HEK293 (cell line): Measurements from ENCODE around the gene LRIT3.
A peak's percentile ranks its signal among the peaks of the same experiment; 100 is the strongest.

Source experiments
- GLI4 ChIP-seq: fragments of 450-650 bp; formaldehyde crosslinking; IDR thresholded peaks from 2 replicates; pipeline ENCODE4 v1.5.1; 2016; ENCODE audit warnings: missing biosample characterization, missing genetic modification characterization
- REPIN1 ChIP-seq: fragments of 450-650 bp; formaldehyde crosslinking; IDR thresholded peaks from 2 replicates; pipeline ENCODE4 v1.5.1; 2017; ENCODE audit warnings: missing biosample characterization, missing genetic modification characterization, low read depth
- SCRT1 ChIP-seq: fragments of 450-650 bp; formaldehyde crosslinking; IDR thresholded peaks from 2 replicates; pipeline ENCODE4 v1.5.1; 2016; ENCODE audit warnings: missing biosample characterization, missing genetic modification characterization, borderline replicate concordance
- TRIM28 ChIP-seq: IDR thresholded peaks from 2 replicates; pipeline ENCODE4 v1.6.1; 2011; ENCODE audit warnings: low read length, control low read depth, borderline replicate concordance
- YY1 ChIP-seq: fragments of 450-650 bp; formaldehyde crosslinking; IDR thresholded peaks from 2 replicates; pipeline ENCODE4 v1.5.1; 2018; ENCODE audit warnings: missing biosample characterization, missing genetic modification characterization
- ZBTB17 ChIP-seq: fragments of 450-650 bp; formaldehyde crosslinking; IDR thresholded peaks from 2 replicates; pipeline ENCODE4 v1.5.1; 2016; ENCODE audit warnings: missing biosample characterization, missing genetic modification characterization
- ZBTB20 ChIP-seq: fragments of 450-650 bp; formaldehyde crosslinking; IDR thresholded peaks from 2 replicates; pipeline ENCODE4 v1.5.1; 2016; ENCODE audit warnings: missing biosample characterization, missing genetic modification characterization
- ZFP3 ChIP-seq: fragments of 450-650 bp; formaldehyde crosslinking; IDR thresholded peaks from 2 replicates; pipeline ENCODE4 v1.5.1; 2016; ENCODE audit warnings: low read depth, missing biosample characterization, missing genetic modification characterization
- ZNF10 ChIP-seq: fragments of 450-650 bp; formaldehyde crosslinking; IDR thresholded peaks from 2 replicates; pipeline ENCODE4 v1.5.1; 2017; ENCODE audit warnings: missing biosample characterization, missing genetic modification characterization
- ZNF2 ChIP-seq: fragments of 450-650 bp; formaldehyde crosslinking; IDR thresholded peaks from 2 replicates; pipeline ENCODE4 v1.5.1; 2016; ENCODE audit warnings: missing biosample characterization, missing genetic modification characterization
- ZNF202 ChIP-seq: fragments of 450-650 bp; formaldehyde crosslinking; IDR thresholded peaks from 2 replicates; pipeline ENCODE4 v1.5.1; 2016; ENCODE audit warnings: missing biosample characterization, missing genetic modification characterization, borderline replicate concordance
- ZNF423 ChIP-seq: fragments of 450-650 bp; formaldehyde crosslinking; IDR thresholded peaks from 2 replicates; pipeline ENCODE4 v1.5.1; 2016; ENCODE audit warnings: missing biosample characterization, missing genetic modification characterization
- ZNF585B ChIP-seq: fragments of 450-650 bp; formaldehyde crosslinking; IDR thresholded peaks from 2 replicates; pipeline ENCODE4 v1.5.1; 2016; ENCODE audit warnings: missing biosample characterization, missing genetic modification characterization
- ZNF610 ChIP-seq: fragments of 450-650 bp; formaldehyde crosslinking; IDR thresholded peaks from 2 replicates; pipeline ENCODE4 v1.5.1; 2016; ENCODE audit warnings: missing biosample characterization, missing genetic modification characterization, borderline replicate concordance
- ZNF621 ChIP-seq: fragments of 450-650 bp; formaldehyde crosslinking; IDR thresholded peaks from 2 replicates; pipeline ENCODE4 v1.5.1; 2017; ENCODE audit warnings: missing biosample characterization, missing genetic modification characterization
- ZNF623 ChIP-seq: fragments of 450-650 bp; formaldehyde crosslinking; IDR thresholded peaks from 2 replicates; pipeline ENCODE4 v1.5.1; 2016; ENCODE audit warnings: missing biosample characterization, missing genetic modification characterization
- ZNF624 ChIP-seq: fragments of 450-650 bp; formaldehyde crosslinking; IDR thresholded peaks from 2 replicates; pipeline ENCODE4 v1.5.1; 2017; ENCODE audit warnings: missing biosample characterization, missing genetic modification characterization
- TF ChIP-seq, protein P1 (sequence below): fragments of 450-650 bp; formaldehyde crosslinking; IDR thresholded peaks from 2 replicates; pipeline ENCODE4 v1.5.1; 2016; ENCODE audit warnings: missing biosample characterization, missing genetic modification characterization
- TF ChIP-seq, protein P2 (sequence below): fragments of 450-650 bp; formaldehyde crosslinking; IDR thresholded peaks from 2 replicates; pipeline ENCODE4 v1.5.1; 2016; ENCODE audit warnings: missing biosample characterization, missing genetic modification characterization
- TF ChIP-seq, protein P3 (sequence below): fragments of 450-650 bp; formaldehyde crosslinking; IDR thresholded peaks from 2 replicates; pipeline ENCODE4 v1.5.1; 2016; ENCODE audit warnings: missing biosample characterization, missing genetic modification characterization
- TF ChIP-seq, protein P4 (sequence below): sonication (generic); formaldehyde crosslinking; IDR thresholded peaks from 2 replicates; pipeline ENCODE4 v1.8.1; 2022; ENCODE audit warnings: mild to moderate bottlenecking, moderate library complexity, missing genetic modification reagents
- TF ChIP-seq, protein P5 (sequence below): fragments of 450-650 bp; formaldehyde crosslinking; IDR thresholded peaks from 2 replicates; pipeline ENCODE4 v1.5.1; 2016; ENCODE audit warnings: missing biosample characterization, missing genetic modification characterization, borderline replicate concordance
- TF ChIP-seq, protein P6 (sequence below): fragments of 450-650 bp; formaldehyde crosslinking; IDR thresholded peaks from 2 replicates; pipeline ENCODE4 v1.5.1; 2016; ENCODE audit warnings: missing biosample characterization, missing genetic modification characterization
- TF ChIP-seq, protein P7 (sequence below): fragments of 450-650 bp; formaldehyde crosslinking; IDR thresholded peaks from 2 replicates; pipeline ENCODE4 v1.5.1; 2016; ENCODE audit warnings: missing biosample characterization, missing genetic modification characterization, low read depth

Gene LRIT3

DNA sequence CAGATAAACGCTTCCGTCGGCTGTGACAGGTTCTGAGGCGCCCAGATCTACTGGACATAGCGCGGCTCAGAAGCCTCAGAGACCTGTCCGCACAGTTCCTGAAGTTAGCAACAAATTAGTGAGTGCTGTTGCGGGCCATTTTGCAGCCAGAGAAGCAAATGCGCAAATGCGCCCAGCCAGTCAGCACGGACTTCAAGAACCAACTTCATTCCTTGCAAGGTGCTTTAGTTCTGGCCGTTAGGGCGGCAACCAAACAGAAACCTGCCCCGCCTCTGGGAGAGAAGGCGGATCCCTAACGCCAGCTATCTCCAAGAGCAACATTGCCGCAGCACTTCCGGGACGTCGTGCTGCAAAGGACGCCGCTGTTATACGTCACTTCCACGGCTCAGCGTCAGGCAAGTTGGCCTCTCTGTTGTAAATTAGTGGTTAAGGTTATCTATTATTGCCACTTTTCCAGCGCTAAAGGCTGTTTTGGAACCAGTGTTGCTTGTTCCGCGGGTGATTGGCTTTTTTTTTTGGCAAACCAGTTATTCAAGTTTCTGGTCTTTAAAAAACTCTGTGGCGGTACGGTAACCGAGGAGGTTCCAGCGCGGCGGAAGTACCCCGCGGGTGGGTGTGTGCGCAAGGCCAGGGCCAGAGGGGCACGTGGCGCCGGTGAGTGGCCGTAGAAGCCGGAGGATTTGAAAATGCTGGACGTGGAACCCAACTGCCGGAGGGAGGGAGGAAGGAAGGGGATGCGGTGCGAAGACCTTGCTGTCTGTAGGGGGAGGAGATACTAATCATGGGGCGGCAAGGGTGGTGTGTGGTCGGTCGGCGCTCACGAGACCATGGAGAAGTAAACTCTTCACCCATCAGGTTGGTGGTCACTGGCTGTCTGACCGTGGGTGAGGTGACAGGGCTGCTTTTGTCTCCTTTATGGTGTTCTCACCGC is 32.5 kb upstream of the LRIT3 start, which contains the start of gene GAR1 (continued):
- TF ChIP-seq, protein P1, sequence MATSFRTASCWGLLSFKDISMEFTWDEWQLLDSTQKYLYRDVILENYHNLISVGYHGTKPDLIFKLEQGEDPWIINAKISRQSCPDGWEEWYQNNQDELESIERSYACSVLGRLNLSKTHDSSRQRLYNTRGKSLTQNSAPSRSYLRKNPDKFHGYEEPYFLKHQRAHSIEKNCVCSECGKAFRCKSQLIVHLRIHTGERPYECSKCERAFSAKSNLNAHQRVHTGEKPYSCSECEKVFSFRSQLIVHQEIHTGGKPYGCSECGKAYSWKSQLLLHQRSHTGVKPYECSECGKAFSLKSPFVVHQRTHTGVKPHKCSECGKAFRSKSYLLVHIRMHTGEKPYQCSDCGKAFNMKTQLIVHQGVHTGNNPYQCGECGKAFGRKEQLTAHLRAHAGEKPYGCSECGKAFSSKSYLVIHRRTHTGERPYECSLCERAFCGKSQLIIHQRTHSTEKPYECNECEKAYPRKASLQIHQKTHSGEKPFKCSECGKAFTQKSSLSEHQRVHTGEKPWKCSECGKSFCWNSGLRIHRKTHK (tag by site-specific recombination): no peak
- TF ChIP-seq, protein P2, sequence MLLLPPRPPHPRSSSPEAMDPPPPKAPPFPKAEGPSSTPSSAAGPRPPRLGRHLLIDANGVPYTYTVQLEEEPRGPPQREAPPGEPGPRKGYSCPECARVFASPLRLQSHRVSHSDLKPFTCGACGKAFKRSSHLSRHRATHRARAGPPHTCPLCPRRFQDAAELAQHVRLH: no peak
- TF ChIP-seq, protein P3, sequence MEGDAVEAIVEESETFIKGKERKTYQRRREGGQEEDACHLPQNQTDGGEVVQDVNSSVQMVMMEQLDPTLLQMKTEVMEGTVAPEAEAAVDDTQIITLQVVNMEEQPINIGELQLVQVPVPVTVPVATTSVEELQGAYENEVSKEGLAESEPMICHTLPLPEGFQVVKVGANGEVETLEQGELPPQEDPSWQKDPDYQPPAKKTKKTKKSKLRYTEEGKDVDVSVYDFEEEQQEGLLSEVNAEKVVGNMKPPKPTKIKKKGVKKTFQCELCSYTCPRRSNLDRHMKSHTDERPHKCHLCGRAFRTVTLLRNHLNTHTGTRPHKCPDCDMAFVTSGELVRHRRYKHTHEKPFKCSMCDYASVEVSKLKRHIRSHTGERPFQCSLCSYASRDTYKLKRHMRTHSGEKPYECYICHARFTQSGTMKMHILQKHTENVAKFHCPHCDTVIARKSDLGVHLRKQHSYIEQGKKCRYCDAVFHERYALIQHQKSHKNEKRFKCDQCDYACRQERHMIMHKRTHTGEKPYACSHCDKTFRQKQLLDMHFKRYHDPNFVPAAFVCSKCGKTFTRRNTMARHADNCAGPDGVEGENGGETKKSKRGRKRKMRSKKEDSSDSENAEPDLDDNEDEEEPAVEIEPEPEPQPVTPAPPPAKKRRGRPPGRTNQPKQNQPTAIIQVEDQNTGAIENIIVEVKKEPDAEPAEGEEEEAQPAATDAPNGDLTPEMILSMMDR (tag by site-specific recombination): no peak
- no peak for TF ChIP-seq ZNF585B (tag by site-specific recombination)
- TF ChIP-seq ZFP3 (tag by site-specific recombination): no peak
- no peak for TF ChIP-seq ZNF202 (tag by site-specific recombination)
- TF ChIP-seq SCRT1 (tag by site-specific recombination): no peak
- no peak for TF ChIP-seq ZNF423 (tag by site-specific recombination)
- no peak for TF ChIP-seq ZNF621
- TF ChIP-seq, protein P4, sequence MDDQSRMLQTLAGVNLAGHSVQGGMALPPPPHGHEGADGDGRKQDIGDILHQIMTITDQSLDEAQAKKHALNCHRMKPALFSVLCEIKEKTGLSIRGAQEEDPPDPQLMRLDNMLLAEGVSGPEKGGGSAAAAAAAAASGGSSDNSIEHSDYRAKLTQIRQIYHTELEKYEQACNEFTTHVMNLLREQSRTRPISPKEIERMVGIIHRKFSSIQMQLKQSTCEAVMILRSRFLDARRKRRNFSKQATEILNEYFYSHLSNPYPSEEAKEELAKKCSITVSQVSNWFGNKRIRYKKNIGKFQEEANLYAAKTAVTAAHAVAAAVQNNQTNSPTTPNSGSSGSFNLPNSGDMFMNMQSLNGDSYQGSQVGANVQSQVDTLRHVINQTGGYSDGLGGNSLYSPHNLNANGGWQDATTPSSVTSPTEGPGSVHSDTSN (CRISPR knock-in tag): no peak
- TF ChIP-seq, protein P5, sequence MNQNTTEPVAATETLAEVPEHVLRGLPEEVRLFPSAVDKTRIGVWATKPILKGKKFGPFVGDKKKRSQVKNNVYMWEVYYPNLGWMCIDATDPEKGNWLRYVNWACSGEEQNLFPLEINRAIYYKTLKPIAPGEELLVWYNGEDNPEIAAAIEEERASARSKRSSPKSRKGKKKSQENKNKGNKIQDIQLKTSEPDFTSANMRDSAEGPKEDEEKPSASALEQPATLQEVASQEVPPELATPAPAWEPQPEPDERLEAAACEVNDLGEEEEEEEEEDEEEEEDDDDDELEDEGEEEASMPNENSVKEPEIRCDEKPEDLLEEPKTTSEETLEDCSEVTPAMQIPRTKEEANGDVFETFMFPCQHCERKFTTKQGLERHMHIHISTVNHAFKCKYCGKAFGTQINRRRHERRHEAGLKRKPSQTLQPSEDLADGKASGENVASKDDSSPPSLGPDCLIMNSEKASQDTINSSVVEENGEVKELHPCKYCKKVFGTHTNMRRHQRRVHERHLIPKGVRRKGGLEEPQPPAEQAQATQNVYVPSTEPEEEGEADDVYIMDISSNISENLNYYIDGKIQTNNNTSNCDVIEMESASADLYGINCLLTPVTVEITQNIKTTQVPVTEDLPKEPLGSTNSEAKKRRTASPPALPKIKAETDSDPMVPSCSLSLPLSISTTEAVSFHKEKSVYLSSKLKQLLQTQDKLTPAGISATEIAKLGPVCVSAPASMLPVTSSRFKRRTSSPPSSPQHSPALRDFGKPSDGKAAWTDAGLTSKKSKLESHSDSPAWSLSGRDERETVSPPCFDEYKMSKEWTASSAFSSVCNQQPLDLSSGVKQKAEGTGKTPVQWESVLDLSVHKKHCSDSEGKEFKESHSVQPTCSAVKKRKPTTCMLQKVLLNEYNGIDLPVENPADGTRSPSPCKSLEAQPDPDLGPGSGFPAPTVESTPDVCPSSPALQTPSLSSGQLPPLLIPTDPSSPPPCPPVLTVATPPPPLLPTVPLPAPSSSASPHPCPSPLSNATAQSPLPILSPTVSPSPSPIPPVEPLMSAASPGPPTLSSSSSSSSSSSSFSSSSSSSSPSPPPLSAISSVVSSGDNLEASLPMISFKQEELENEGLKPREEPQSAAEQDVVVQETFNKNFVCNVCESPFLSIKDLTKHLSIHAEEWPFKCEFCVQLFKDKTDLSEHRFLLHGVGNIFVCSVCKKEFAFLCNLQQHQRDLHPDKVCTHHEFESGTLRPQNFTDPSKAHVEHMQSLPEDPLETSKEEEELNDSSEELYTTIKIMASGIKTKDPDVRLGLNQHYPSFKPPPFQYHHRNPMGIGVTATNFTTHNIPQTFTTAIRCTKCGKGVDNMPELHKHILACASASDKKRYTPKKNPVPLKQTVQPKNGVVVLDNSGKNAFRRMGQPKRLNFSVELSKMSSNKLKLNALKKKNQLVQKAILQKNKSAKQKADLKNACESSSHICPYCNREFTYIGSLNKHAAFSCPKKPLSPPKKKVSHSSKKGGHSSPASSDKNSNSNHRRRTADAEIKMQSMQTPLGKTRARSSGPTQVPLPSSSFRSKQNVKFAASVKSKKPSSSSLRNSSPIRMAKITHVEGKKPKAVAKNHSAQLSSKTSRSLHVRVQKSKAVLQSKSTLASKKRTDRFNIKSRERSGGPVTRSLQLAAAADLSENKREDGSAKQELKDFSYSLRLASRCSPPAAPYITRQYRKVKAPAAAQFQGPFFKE: no peak
- TF ChIP-seq, protein P6, sequence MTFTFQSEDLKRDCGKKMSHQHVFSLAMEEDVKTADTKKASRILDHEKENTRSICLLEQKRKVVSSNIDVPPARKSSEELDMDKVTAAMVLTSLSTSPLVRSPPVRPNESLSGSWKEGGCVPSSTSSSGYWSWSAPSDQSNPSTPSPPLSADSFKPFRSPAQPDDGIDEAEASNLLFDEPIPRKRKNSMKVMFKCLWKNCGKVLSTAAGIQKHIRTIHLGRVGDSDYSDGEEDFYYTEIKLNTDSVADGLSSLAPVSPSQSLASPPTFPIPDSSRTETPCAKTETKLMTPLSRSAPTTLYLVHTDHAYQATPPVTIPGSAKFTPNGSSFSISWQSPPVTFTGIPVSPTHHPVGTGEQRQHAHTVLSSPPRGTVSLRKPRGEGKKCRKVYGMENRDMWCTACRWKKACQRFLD: no peak
- no peak for TF ChIP-seq GLI4 (tag by site-specific recombination)
- no peak for TF ChIP-seq ZNF623 (tag by site-specific recombination)
- peak; percentile 83; the same call in 1 of the 2 replicates for TF ChIP-seq TRIM28
- TF ChIP-seq ZBTB17 (tag by site-specific recombination): peak; percentile 40; the same call in 1 of the 2 replicates
- no peak for TF ChIP-seq ZBTB20 (tag by site-specific recombination)
- TF ChIP-seq ZNF2 (tag by site-specific recombination): no peak
- TF ChIP-seq, protein P7, sequence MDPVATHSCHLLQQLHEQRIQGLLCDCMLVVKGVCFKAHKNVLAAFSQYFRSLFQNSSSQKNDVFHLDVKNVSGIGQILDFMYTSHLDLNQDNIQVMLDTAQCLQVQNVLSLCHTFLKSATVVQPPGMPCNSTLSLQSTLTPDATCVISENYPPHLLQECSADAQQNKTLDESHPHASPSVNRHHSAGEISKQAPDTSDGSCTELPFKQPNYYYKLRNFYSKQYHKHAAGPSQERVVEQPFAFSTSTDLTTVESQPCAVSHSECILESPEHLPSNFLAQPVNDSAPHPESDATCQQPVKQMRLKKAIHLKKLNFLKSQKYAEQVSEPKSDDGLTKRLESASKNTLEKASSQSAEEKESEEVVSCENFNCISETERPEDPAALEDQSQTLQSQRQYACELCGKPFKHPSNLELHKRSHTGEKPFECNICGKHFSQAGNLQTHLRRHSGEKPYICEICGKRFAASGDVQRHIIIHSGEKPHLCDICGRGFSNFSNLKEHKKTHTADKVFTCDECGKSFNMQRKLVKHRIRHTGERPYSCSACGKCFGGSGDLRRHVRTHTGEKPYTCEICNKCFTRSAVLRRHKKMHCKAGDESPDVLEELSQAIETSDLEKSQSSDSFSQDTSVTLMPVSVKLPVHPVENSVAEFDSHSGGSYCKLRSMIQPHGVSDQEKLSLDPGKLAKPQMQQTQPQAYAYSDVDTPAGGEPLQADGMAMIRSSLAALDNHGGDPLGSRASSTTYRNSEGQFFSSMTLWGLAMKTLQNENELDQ: no peak
- TF ChIP-seq ZNF10: no peak
- no peak for TF ChIP-seq REPIN1 (tag by site-specific recombination)
- no peak for TF ChIP-seq ZNF624
- TF ChIP-seq ZNF610 (tag by site-specific recombination): no peak
- TF ChIP-seq YY1 (tag by site-specific recombination): no peak
